PC-3 (cell line): ENCODE data around the gene GALNT15.

Source experiments
- EZH2 ChIP-seq: fragments of 300-600 bp; sonication (generic); IDR thresholded peaks from one replicate; pipeline ENCODE4 v1.6.1; 2017; ENCODE audit warnings: antibody characterized with exemption, mild to moderate bottlenecking, low read length; ENCODE audit not compliant: unreplicated experiment
- EZH2phosphoT487 ChIP-seq: fragments of 300-600 bp; sonication (generic); IDR thresholded peaks from 2 replicates; pipeline ENCODE4 v1.6.1; 2018; ENCODE audit warnings: mild to moderate bottlenecking, antibody characterized with exemption, low read length, borderline replicate concordance
- TF ChIP-seq, protein P1 (sequence below): fragments of 300-600 bp; sonication (generic); conservative IDR thresholded peaks from 2 replicates; pipeline ENCODE4 v1.5.1; 2017; ENCODE audit warnings: antibody characterized with exemption, low read depth, mild to moderate bottlenecking, low read length

DNA sequence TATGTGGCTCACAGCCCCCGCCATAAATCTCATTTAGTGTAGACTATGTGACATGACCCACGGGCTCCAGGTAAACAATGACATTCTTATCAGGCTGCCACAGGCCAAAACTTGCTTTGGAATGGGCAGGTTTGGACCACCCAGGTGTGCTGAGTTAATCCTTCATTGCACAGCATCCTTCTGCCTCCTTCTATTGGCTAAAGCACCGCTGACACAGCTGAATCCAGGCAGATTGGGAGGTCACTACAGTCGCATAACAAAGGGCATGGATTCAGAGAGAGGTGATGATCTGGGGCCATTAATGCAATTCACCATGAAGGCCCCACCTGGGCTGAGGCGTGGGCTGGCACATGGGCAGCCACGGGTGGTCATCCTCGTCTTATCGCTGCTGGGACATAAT lies 47.8 kb upstream of the GALNT15 start:
- TF ChIP-seq, protein P1, sequence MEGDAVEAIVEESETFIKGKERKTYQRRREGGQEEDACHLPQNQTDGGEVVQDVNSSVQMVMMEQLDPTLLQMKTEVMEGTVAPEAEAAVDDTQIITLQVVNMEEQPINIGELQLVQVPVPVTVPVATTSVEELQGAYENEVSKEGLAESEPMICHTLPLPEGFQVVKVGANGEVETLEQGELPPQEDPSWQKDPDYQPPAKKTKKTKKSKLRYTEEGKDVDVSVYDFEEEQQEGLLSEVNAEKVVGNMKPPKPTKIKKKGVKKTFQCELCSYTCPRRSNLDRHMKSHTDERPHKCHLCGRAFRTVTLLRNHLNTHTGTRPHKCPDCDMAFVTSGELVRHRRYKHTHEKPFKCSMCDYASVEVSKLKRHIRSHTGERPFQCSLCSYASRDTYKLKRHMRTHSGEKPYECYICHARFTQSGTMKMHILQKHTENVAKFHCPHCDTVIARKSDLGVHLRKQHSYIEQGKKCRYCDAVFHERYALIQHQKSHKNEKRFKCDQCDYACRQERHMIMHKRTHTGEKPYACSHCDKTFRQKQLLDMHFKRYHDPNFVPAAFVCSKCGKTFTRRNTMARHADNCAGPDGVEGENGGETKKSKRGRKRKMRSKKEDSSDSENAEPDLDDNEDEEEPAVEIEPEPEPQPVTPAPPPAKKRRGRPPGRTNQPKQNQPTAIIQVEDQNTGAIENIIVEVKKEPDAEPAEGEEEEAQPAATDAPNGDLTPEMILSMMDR, result no peak
- TF ChIP-seq EZH2, result no peak
- TF ChIP-seq EZH2phosphoT487, result no peak
